SH-SY5Y (cell line): ENCODE results near the gene TMEM185A.
"Not testable (repeated sequence)": the region's sequence is repeated elsewhere in the genome, so short reads cannot be mapped to it uniquely, and the experiment has no call there.

ENCODE experiments used
- GATA2 ChIP-seq: IDR thresholded peaks from 2 replicates; pipeline ENCODE4 v1.6.1; 2011; ENCODE audit warnings: mild to moderate bottlenecking, low read depth, low read length
- GATA3 ChIP-seq: IDR thresholded peaks from 2 replicates; pipeline ENCODE4 v1.6.1; 2011; ENCODE audit warnings: low read depth, mild to moderate bottlenecking, low read length, moderate library complexity

TMEM185A gene

DNA sequence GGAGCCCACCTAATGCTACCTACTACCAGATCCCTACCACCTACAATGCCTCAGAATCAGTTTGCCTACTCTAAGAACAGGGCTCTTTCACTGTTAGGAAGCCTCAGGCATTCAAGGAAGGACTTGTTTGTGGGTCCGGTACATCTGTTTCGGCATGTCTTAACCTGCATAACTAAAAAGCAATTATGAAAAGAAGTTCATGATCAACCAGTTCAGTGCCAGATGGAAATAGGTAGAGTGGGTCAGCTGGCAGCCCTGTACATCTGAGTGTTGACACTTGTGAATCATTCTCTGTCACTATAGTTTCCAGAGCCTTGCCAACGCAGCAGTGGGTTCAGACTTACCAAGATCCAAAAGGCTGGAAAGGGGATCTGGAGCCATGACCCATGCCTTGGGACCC is 3.3 kb downstream of the TMEM185A start:
- no peak for TF ChIP-seq GATA2
- TF ChIP-seq GATA3 = no peak

DNA sequence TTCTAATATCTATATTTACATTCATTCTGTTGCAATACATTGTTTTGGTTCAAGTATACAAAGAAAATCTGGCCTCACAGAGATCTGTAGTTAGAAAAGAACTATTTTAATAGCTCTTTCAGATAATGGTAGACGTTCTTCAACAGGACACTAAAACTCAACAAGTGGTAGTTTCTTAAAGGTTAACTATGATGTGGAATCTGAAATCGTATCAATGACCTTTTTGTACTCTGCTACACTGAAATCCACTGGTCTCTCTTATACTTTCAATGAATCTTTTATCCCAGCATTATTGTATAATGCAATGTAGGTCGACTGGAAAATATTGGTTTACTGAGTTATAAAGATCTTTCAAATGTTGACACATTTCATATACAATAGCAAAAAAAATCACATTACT is 12.7 kb downstream of the TMEM185A start:
- no peak for TF ChIP-seq GATA3

DNA sequence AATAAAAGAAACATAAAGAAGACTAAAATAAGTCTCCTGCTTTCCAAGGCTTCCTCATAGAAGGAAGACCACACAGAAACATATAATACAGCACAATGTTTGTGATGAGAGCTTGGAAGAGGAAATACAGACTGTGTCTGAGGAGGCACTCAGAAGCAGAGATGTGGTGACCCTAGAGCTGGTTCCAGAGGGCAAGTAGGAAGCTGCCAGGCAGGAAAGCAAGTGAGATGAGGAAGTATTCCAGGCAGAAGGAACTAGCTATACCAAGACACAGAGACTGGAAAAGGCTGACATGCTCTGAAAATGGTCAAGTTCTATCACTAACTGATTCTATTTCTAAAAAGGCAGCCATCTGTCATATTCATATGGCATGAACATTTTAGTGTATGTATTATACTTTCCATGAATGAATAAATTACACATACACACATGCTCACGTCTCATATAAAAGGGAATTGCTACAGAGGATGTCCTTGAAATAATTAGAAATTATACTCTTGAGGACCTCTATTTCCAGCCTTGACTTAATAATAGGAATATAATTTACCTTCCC is 19.9 kb downstream of the TMEM185A start:
- TF ChIP-seq GATA3 = no peak
- no peak for TF ChIP-seq GATA2

DNA sequence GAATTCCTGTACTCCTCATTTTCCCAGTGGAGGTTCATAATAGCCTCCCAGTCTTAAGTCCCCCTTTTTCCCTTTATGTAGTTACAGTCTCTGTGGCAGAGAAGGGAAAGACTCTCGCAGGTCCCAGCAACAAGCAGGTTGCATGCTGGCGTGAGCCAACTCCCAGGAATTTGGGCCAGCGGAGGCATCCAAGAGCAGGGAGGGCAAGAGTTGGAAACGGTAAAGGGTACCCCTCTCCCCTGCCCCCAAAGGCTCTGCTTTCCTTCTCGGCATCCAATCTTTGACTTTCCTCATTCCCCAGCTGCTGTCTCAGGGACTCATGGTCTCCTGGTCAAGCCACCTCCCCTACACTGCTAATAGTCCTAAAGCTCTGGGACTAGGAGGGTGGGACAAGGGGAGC is 21.1 kb downstream of the TMEM185A start:
- TF ChIP-seq GATA2 (no peak), GATA3 (no peak)

DNA sequence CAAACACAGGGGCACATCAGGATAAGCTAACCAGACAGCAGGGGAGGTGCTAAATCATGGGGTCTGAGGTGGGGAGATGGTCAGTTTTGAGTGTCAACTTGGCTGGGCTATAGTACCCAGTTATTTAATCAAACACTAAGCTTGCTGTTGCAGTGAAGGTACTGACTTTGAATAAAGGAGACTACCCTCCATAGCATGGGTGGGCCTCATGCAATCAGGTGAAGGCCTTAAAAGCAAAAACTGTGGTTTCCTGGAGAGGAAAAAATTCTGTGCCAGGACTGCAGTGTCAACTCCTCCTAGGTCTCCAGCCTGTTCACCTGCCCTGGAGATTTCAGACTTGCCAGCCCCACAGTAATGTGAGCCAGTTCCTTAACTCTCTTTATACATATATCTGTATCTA is 23.9 kb downstream of the TMEM185A start:
- no peak for TF ChIP-seq GATA2
- no peak for TF ChIP-seq GATA3

DNA sequence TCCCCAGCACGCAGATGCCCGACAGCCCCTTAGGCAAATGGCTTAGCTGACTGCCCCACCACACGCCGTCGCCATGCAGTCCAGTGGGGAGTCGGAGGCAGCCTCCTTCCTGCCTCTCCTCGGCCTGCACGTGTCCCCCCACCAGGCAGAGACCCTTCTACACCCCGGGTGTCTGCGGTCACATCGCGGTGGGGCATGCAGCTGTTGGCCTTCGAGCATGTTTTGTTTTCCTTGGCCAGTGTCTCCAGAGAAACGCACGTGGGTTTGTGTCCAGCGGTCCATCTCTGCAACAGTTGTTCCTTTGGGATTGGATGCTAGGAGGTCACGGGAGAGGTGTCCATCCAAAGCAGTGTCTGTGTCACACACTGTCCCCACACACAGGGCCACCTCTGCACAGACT is 36.4 kb downstream of the TMEM185A start, which contains the start of gene HSFX2:
TSS of gene HSFX2 (minus strand) at position 101 of the 400 bp plus-strand sequence. CDS start 614 bp downstream, outside the sequence.
- not testable (repeated sequence) for TF ChIP-seq GATA3, GATA2

DNA sequence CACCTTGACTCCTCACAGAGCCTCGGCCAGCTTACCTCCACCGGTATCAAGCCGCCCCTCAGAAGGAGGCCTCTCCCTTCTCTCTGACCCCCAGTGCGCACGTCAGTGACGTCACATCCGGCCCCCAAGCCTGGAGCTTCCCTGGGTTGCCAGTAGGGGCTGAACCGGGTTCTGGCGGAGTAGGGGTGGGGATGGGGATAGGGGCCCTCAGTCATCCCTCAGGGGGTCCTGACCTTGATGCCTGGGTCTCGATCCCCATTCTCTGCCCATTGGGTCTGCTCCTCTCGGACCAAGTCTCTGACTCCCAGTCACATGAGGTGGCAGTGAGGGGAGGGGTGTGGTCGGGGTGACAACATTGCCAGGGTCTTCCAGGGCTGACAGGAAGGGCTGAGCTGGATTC is 44.2 kb downstream of the TMEM185A start, which contains the start of gene MAGEA9B:
TSS of gene MAGEA9B (minus strand) at position 101 of the 400 bp plus-strand sequence. CDS start 4,280 bp downstream, outside the sequence.
- TF ChIP-seq GATA3, GATA2: not testable (repeated sequence)

DNA sequence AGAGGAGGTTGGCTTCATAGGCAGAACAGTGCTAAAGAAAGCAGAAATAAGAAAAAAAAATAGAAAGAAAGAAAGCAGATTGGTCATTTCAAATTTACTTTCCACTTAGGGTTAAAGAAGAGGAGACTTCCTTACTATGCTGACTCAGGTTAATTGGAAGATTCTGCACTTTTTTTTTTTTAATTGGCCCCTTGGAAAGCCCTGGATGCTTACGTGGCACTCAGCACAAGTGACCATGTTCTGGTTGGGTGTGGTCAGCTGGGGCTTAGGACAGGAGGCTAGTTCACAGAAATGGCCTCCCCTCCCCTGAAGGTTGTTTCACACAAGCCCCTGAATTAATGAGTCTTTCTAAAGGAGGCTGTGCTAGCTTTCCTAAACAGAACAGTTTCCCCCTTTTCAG is 58.8 kb downstream of the TMEM185A start:
- TF ChIP-seq GATA2 (no peak), GATA3 (no peak)

DNA sequence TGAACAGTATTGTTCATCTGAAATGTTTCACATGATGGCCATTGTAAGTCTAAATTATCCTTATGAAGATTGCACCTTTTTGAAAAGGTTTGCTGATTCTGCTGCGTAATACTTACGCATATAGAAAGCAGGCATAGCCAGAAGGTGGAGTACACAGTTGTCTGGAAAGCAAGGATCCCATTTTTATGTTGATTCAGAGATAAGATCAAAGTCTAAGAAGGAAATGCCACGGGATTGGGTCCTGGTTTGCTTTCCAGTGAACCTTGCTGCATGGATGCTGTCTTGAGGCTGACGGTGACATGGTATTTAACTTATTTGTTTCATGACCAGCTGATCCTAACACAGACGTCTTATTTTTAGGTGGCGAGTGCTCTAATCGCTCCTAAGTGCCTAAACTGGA is 59.8 kb downstream of the TMEM185A start:
- TF ChIP-seq GATA2 (no peak), GATA3 (no peak)

DNA sequence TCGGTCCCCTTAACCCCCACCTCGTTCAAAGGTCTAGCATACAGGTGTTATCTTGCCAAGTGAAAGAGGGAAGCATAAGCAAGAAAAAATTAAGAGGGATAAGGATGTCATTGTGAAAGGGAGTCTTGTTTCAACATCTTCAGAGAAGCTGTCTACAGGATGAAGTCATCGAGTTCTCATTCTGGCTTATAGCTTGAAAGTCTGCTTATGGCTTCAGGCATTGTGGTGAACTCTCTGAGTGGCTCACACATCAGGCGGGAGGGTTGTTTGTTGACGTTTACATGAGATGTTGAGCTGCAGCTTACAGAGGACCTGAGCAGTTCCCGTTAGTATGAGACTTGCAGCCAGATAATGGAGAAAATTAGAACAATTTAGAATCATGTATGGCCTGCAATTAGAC is 60.9 kb downstream of the TMEM185A start:
- TF ChIP-seq GATA3 (no peak), GATA2 (no peak)

DNA sequence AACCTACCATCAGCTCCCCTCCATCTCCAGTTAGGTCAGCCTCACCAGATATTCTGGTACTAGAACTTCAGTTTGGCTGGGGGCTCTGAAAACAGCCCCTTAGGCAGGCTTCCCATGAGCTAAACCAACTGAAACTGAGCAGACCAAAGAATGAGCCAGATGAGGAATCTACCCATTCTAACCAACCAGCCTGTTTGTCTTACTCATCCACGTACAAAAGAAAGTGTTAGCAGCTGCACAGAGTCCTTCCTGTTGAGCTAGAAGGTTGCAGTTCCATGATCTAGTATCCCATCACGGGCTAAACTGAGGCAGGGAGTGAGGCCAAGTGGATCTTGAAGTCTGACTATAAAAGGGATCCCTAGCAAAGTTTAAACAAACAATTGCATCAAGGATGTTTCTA is 61.8 kb downstream of the TMEM185A start:
- no peak for TF ChIP-seq GATA3
- no peak for TF ChIP-seq GATA2

DNA sequence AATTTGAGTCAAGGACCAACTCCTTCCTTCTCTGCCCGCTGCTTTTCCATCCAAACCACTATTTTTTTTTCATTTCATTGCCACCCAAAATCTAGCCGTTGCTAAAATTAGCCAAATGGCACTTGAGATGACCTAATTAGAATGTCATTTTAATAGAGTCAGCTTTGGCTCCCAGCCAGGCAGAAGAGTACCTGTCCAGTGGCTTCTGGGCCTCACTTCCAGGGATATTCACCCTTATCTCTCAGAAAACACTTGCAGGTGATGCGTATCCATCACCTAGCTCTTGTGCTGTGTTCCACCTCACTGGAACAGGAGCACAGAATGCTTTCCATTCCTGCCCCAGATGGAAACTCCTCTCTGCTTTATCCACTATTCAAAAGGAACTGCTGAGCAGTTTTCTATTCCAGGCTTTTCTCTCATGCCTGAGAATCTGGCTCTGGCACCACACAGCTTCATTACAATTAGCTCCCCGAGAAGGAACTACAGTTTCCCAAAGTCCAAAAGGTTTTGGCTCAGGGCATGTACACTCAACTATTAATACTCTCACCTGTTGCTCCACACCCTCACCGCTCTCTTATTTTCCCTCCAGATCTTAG is 62.8 kb downstream of the TMEM185A start:
- TF ChIP-seq GATA3 (no peak), GATA2 (no peak)

DNA sequence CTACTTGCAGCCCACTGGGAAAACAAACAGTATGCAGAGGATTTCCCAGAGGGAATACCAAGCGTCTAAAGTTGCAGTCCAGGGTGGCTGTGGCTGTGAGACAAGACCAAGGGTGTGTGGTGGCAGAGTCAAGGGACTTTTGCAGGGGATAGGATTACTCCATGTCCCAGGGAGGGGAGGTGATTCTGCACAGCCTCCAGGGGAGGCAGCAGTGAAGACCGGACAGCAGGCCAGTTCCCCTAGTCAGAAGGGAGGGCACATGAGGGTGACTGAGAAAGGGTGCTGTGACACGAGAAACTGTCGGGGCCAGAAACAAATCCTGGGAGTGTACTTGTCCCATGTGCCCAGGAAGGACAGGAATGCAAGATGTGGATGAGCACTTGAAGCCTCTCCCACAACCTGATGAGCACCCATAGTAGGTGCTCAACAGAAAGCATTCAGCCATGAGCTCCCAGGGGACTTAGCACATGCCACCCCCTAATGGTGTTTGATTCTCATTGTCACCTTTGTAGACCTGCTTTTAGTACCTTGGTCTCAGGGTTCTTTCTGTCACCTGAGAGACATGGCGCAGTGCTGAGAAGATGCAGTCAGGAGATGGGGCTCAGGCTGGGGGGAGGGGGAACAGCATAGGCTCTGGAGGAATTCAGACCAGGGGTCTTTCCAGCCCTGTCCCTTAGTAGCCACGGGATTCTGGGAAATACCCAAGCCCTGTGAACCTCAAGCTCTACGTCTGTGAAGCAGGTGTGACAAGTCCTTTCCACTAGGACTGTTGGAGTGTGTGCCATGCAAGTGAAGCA is 63.8 kb downstream of the TMEM185A start:
- TF ChIP-seq GATA2 (no peak), GATA3 (no peak)

DNA sequence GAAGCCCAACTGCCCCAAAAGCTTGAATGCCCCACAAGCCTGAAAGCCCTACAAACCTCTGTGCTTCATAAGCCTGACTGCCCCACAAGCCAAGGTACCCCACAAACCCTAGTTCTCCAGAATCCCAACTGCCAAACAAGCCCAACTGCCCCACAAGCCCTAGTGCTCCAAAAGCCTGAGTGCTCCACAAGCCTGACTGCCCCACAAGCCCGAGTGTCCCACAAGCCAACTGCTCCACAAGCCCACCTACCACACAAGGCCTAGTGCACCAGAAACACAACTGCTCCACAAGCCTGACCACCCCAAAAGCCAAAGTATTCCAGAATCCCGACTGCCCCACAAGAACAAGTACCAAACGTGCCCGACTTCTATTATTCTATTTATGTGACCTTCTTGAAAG is 68.2 kb downstream of the TMEM185A start:
- no peak for TF ChIP-seq GATA2

DNA sequence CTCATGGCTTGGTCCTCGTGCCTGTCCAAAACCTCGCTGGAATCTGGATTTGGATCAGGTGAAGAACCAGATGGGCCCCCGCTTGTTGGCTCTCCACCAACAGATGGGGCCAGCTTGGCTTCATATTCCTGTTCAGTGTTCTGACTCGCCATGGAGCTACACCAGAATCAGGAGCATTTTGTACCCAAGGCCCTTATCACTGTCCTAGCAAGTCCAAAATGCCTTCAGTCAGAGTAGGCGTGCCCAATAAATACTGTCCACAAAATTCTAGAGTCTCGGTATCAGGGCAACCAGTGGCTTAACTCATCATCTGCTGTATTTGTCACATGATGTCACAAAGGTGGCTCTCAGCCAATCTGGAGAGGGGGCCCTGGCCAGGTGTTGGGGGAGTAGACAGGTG is 81.9 kb downstream of the TMEM185A start, which contains the start of gene HSFX3:
TSS of gene HSFX3 (minus strand) at position 224 of the 400 bp plus-strand sequence. CDS start at position 152, 72 bp downstream.
- TF ChIP-seq GATA3, GATA2: not testable (repeated sequence)
